Activated CD4-positive, alpha-beta T cell treated with anti-CD3 and anti-CD28 coated beads, Interleukin-2, Interleukin-4, amounts not matched to agents 100 ng/mL and 50 ng/mL, durations not matched to agents 16 hours and 8 hours (primary cell): ENCODE measurements around the gene TAF9B.
A peak's percentile ranks its signal among the peaks of the same experiment; 100 is the strongest.
"Not testable (repeated sequence)": the region's sequence is repeated elsewhere in the genome, so short reads cannot be mapped to it uniquely, and the experiment has no call there.

Source experiments
- DNase-seq: peaks from one replicate; pipeline ENCODE4 v3.0.0-alpha.2; 2020; ENCODE audit warnings: low spot score

TAF9B gene

DNA sequence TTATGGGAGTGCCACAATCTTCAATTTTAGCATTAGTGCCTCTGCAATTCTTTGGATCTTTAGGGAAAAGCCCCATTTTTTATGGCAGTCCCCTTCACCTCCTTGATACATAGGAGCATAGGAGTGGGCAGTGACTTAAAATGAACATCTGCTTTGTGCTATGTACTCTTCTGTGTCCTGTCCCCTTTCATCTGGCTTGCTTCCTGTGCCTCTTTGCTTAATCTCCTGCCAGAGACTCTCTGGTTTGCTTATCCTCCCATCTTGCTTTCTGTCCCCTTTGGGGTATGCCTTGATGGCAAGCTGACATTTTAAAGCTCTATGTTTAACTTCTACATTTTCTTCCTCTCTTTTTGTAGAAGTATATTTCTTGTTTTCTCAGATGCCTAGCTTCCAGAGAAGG, 23.1 kb downstream of the TAF9B start:
- no peak for DNase-seq

DNA sequence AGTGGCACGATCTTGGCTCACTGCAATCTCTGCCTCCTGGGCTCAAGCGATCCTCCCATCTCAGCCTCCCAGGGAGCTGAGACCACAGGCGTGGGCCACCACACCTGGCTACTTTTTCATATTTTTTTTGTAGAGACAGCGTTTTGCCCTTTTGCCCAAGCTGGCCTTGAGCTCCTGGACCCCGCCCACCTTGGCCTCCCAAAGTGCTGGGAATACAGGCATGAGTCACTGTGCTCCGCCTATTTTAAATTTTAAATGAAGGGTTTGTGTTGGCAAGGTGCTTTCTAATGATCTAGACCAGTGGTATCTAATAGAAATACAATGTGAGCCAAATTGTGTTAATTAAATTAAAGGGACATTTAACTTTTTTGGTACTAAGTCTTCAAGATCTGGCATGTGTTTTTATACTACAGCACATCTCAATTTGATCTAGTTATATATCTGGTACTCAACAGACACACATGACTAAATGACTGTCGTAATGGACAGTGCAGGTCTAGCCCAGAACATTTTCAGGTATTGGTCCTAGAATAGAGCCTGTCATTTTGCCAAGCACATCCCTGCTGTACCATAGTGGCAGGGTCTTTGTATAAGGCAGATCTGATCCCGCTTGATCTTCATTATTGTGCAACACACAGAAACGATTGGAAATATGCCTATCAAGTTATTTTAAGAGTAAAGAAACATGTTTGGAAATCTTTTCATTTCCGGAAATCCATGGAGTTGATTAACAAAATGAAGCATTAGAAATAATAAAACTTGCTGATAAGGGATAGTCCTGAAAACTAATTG, 28.1 kb downstream of the TAF9B start:
- no peak for DNase-seq

DNA sequence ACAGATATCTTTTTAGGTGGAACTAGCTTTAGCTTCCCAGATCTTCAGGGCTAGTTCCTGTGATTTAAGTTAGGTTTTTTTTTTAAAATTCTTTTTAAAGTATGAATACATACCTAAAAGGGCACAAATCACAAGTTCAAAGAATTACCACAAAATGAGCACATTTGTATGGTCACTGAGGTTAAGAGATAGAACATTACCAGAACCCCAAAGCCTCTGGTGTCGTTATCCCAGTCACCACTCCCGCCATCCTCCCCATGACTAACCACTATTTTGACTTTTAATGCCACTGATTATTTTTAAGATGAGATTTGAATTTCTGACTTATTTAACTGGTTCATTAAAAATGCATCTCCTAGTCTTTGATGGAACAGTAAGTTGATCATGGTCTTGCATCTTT, 30.0 kb downstream of the TAF9B start:
- DNase-seq = no peak

DNA sequence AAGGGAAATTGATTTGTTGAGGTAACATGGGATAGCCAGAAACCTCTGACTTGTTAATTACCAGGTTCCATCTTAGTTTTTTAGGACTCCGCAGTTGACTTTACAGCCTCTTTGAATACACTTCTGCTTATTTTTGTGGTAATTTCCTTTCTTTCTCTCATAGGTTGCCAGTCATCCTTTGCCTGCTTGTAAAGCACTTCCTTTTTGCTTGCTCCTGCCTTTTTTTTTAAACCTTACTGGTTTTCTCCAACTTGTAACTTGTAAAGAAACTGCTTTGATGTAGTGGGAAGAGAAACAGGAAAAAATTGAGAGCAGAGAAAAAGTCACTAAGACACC, 32.8 kb downstream of the TAF9B start:
- DNase-seq = no peak

DNA sequence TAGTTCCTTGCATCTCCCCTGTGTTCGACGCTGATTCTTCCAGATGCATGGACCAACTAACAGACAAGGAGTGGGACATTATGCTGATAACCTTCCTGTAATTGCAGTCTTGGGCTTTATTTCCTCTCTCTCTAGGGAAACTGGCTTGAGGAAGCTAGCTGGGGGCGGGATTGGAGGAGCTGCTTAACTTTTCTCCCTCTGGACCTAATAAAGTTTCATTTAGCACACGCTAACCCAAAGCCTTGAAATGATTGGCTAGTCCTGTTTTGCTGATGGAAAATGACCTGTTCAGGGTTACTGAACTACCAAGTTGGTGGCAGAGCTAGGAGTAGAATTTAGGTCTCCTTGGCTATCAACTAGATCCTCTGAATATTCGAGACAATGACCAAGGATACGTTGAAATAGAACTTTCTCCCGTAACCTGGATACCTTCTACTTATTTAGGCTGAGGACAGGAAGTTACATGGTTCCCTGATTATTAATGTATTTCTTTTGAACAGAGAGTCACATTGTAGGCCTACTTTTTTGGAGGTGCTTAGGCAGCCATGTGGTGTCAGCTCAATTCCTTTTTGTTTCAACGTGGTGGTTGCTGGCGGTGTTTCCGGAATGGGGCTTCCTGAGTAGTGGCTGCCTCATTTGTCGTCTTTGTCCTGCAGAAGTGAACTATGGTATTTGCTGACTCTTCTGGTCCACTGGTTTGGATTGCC, 33.4 kb downstream of the TAF9B start:
- DNase-seq = no peak

DNA sequence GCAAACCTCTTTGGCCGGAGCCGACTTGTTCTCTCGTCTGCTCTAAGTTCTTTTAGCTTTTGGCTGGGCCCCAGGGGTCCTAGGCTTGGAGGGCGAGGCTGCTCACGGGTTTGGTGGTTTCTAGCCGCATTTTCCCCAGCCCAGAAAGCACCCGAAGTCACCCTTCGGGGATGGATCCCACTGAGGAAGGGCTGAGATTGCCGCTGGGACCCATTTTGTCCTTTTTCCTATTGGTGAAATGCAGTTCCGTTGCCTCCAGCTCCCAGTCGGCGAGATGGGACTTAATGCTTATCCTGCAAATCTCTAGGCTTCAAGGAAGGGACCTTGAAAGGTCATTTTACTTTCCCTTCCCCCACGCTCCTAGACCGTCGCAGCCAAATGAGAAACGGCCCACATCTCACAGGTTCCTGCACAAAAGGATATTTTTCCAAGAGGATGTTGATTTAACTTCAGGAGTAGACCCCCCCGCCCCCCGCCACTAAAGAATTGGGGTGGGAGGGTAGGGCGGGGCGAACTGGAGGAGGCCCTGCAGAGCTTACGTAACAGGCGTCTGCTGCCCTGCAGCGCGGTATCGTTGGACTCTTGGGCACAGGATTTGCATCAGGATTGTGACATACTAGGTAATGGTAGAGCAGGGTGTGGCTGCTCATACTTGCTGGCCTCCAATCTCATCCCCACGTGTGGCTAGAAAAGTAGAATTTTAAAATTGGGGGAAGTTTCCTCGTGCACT, 34.8 kb downstream of the TAF9B start:
- DNase-seq = peak; percentile 52

DNA sequence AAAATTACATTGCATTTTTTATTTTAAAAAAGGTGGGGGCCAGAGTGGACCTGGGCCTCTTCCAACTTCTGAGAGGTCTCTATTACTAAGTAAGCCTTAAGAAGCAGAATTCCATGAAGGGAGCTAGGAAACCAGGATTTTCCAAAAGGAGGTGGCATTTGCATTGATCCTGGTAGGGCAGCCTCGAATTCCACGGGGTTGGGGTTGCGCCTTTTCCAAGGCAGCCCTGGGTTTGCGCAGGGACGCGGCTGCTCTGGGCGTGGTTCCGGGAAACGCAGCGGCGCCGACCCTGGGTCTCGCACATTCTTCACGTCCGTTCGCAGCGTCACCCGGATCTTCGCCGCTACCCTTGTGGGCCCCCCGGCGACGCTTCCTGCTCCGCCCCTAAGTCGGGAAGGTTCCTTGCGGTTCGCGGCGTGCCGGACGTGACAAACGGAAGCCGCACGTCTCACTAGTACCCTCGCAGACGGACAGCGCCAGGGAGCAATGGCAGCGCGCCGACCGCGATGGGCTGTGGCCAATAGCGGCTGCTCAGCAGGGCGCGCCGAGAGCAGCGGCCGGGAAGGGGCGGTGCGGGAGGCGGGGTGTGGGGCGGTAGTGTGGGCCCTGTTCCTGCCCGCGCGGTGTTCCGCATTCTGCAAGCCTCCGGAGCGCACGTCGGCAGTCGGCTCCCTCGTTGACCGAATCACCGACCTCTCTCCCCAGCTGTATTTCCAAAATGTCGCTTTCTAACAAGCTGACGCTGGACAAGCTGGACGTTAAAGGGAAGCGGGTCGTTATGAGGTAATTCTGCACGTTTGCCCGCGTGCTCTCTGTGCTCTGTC, 35.6 kb downstream of the TAF9B start, which contains the start of gene PGK1:
TSS of gene PGK1 (plus strand) at position 626 of the 824 bp plus-strand sequence. CDS start at position 719, 93 bp downstream.
- DNase-seq = peak; percentile 94

DNA sequence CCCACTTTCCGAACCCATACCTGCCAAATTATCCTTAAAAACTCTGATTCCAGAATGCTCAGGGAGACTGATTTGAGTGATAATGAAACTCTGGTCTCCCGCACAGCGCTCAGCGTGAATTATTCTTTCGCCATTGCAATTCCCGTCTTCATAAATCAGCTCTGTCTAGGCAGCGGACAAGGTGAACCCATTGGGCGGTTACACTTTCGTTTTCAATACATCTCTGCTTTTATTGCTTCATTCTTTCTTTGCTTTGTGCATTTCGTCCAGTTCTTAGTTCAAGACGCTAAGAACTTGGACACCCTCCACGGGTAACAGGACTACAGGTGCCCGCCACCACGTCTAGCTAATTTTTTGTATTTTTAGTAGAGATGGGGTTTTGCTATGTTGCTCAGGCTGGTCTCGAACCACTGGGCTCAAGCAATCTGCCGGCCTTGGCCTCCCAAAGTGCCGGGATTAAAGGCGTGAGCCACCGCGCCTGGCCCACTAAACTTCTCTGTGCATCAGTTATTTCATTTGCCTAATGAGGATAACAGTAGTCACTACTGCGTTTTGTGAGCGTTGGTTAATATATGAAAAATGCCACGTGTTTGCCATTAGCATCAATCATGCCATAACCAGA, 36.3 kb downstream of the TAF9B start:
- DNase-seq = no peak

DNA sequence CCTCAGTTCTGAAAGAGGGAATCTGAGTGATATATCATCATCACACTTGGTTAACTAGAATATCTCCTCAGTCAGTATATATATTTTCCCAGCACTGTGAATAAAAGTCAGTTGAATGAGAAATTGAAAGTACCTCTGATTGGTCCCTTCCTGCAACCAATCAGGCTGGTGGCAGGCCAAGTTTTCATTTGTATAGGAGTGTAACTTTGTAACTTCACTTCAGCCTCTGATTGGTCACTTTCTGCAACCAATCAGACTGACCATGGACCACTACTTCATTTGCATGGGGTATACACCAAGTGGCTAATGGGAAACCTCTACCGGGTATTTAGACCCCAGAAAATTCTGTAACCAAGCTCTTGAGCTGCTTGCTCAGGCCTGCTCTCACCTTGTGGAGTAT, 37.4 kb downstream of the TAF9B start:
- DNase-seq = no peak

DNA sequence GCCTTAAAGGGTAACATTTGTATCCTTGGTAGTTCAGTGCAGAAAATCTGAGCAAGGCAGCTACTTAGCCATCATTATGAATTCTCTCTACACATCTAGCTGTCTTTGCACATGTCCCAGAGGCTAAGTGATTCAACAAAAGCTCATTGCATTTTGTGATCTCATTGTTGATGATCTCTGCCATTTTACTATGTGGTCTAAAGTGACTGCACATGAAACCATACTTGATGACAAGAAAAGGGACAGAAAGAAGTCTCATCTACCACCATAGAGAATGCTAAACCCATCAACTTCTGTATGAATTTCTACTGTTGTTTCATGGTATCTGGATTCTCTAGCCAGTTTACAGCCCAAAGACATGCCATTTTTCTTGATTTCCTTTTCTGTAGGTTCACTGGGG, 41.3 kb downstream of the TAF9B start:
- DNase-seq = no peak

DNA sequence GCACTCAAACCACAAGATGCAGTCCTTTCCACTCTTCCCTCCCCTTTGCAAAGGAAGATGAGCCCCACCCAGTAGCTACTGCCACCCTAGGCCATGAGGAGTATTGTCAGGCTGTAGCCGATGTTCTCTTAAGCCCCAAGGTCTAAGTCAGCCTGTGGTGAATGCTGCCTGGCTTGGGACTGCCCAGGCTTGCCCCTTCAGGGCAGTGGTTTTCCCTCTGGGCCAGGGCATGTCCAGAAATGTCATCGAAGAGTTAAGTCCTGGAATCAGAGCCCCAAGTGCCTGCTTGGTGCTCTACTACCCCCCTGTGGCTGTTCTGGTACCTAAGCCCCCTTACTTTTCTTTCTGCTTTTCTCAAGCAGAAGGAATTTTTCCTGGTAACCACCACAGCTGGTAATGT, 47.2 kb downstream of the TAF9B start:
- no peak for DNase-seq

DNA sequence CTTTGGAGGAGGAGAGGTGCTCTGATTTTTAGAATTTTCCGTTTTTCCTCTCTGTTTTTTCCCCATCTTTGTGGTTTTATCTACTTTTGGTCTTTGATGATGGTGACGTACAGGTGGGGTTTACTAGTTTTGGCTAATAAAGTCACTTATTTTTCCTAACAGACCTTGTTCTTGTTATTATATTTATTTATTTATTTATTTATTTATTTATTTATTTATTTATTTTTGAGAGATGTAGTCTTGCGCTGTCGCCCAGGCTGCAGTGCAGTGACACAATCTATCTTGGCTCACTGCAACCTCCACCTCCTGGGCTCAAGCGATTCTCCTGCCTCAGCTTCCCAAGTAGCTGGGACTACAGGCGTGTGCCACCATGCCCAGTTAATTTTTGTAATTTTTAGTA, 58.0 kb downstream of the TAF9B start:
- not testable (repeated sequence) for DNase-seq
